Body of pancreas (tissue), 4 donors: Measurements from ENCODE around the gene CROCC2. TPM values are rescaled to one million over a fixed set of nuclear protein-coding genes. Genes with fewer than 3 reads are reported as not detected.
"Not testable (repeated sequence)": the region's sequence is repeated elsewhere in the genome, so short reads cannot be mapped to it uniquely, and the experiment has no call there.

Source experiments
- ATAC-seq: fragments of 150-250 bp; one replicate; pipeline ENCODE4 v1.9.1; 2016
- DNase-seq, 4 donors: peaks; one replicate each; pipeline ENCODE4 v3.0.0-alpha.2; 2019
- H3K27ac ChIP-seq, 4 donors: fragments of 200-600 bp; sonication (generic); 1 replicate in 3 of 4; 2 replicates in 1 of 4; pipeline versions ENCODE4 v1.5.1 to v1.6.1; 2016 to 2019; ENCODE audit warnings: mild to moderate bottlenecking in 1 of 4, mixed read lengths in 1 of 4, moderate library complexity in 1 of 4
- H3K27me3 ChIP-seq, 2 donors: fragments of 200-600 bp; sonication (generic); one replicate each; pipeline ENCODE4 v1.6.0; 2016; ENCODE audit warnings: mild to moderate bottlenecking in 1 of 2
- H3K36me3 ChIP-seq, 2 donors: fragments of 200-600 bp; sonication (generic); replicated peaks in 1 of 2; 2 replicates each; pipeline ENCODE4 v1.5.1; 2016; ENCODE audit warnings: low read depth in 2 of 2; ENCODE audit not compliant: insufficient read depth in 1 of 2
- H3K4me1 ChIP-seq: fragments of 200-600 bp; sonication (generic); one replicate; pipeline ENCODE4 v1.6.0; 2016
- H3K4me3 ChIP-seq, 2 donors: fragments of 200-600 bp; sonication (generic); 1 replicate in 1 of 2; 2 replicates in 1 of 2; pipeline ENCODE4 v1.5.1; 2016 to 2019
- H3K9me3 ChIP-seq, 3 donors: fragments of 200-600 bp; sonication (generic); 1 replicate in 2 of 3; 2 replicates in 1 of 3; pipeline ENCODE4 v1.5.1; 2016
- CTCF ChIP-seq, 7 experiments: fragments of 450-650 bp in 4 of 7; fragments of 200-600 bp in 3 of 7; sonication (generic) in 3 of 7; IDR thresholded peaks; one replicate each; pipeline ENCODE4 v1.5.1; 2016 to 2019; ENCODE audit warnings: antibody characterized with exemption in 7 of 7
- POLR2A ChIP-seq, 3 donors: fragments of 450-650 bp; IDR thresholded peaks; one replicate each; pipeline ENCODE4 v1.6.1; 2016; ENCODE audit warnings: antibody characterized with exemption in 3 of 3, mild to moderate bottlenecking in 2 of 3
- WGBS, 2 donors: methylation state at CpG; one replicate each; pipeline ENCODE4 v1.1.5; 2017; 5-methylcytosine and 5-hydroxymethylcytosine counted together
- intact Hi-C: fragments of 100-400 bp; cut with DNase I; formaldehyde crosslinking; loops from one replicate; pipeline ENCODE4 v1.15.1; 2023
- total RNA-seq, 2 donors: library from RNA; depleted of rRNA; stranded (reverse); fragments of >200 nt; gene quantifications; one replicate each; pipeline ENCODE4 v1.1.0, GENCODE V29; 2016

The CROCC2 gene
- total RNA-seq, 2 donors from 2014 or later = under 0.01 TPM; not detected in 1

- Histone ChIP-seq H3K27ac (no peak overlapping the region), H3K36me3 (no peaks in the 10 kb centered on the region), H3K4me1 (peaks cover 16% of the 10 kb centered on the region), H3K27me3 (no peaks in the 10 kb centered on the region), H3K9me3 (no peaks in the 10 kb centered on the region), H3K4me3 (no peak overlapping the region)
- intact Hi-C loops = no loop called here
- TF ChIP-seq POLR2A (IDR thresholded peaks at IDR 0.05) (no peak), CTCF (IDR thresholded peaks at IDR 0.05) (no peak)
- WGBS, 2 donors = 66 to 71% methylated on average over 6 to 10 of the region's 10 CpGs
- no peak for ATAC-seq
- no peak for DNase-seq
Observed at GRCh38 chr2:240974771-240975572, 68.8 kb downstream of the CROCC2 start.

- DNase-seq, H3K27me3 ChIP-seq, H3K4me3 ChIP-seq, H3K27ac ChIP-seq, H3K9me3 ChIP-seq, intact Hi-C loops, ATAC-seq, H3K36me3 ChIP-seq: not testable (repeated sequence)
- peaks cover 16% of the 10 kb centered on the region for H3K4me1 ChIP-seq
- 61 to 75% methylated on average over 3 to 4 of the region's 4 CpGs for WGBS, 2 donors
Observed at GRCh38 chr2:240975903-240976302, 69.8 kb downstream of the CROCC2 start.

- DNase-seq = no peak
- intact Hi-C loops = loop anchor here (2.0 kb wide), 1 partner anchor 22 kb away; no protein-coding TSS in a partner anchor
- TF ChIP-seq POLR2A (IDR thresholded peaks at IDR 0.05) = no peak
- TF ChIP-seq CTCF (IDR thresholded peaks at IDR 0.05) = no peak
- Histone ChIP-seq H3K4me3 (no peak overlapping the region), H3K36me3 (no peaks in the 10 kb centered on the region), H3K27me3 (no peaks in the 10 kb centered on the region), H3K9me3 (no peaks in the 10 kb centered on the region), H3K27ac (no peak overlapping the region), H3K4me1 (peaks cover 11% of the 10 kb centered on the region)
- 43 to 47% methylated on average over 2 to 4 of the region's 4 CpGs for WGBS, 2 donors
- no peak for ATAC-seq
Observed at GRCh38 chr2:240981280-240981679, 75.1 kb downstream of the CROCC2 start.

- no peak overlapping the region for H3K4me3 ChIP-seq
- intact Hi-C loops = loop anchor here (2.0 kb wide), 1 partner anchor 21 kb away; no protein-coding TSS in a partner anchor
- no peaks in the 10 kb centered on the region for H3K36me3 ChIP-seq
- peak in 3 of 4 donors; percentile 3 to 8 (median 8) for DNase-seq
- H3K27ac ChIP-seq = no peak overlapping the region
- H3K9me3 ChIP-seq = no peaks in the 10 kb centered on the region
- TF ChIP-seq CTCF (IDR thresholded peaks at IDR 0.05) (no peak), POLR2A (IDR thresholded peaks at IDR 0.05) (no peak)
- ATAC-seq = no peak
- H3K27me3 ChIP-seq = no peaks in the 10 kb centered on the region
- peaks cover 19% of the 10 kb centered on the region for H3K4me1 ChIP-seq
- 56 to 77% methylated on average over 13 to 25 of the region's 25 CpGs for WGBS, 2 donors
Observed at GRCh38 chr2:240981871-240982800, 76.0 kb downstream of the CROCC2 start.

- Histone ChIP-seq H3K9me3 (no peaks in the 10 kb centered on the region), H3K27me3 (no peaks in the 10 kb centered on the region), H3K36me3 (no peaks in the 10 kb centered on the region), H3K4me3 (no peak overlapping the region), H3K27ac (no peak overlapping the region), H3K4me1 (peaks cover 26% of the 10 kb centered on the region)
- WGBS, 2 donors = 74 to 85% methylated on average over 6 to 8 of the region's 8 CpGs
- DNase-seq = peak in 1 of 4 donors; percentile 1
- peak in 1 of 3 donors; percentile 8 for TF ChIP-seq POLR2A (IDR thresholded peaks at IDR 0.05)
- TF ChIP-seq CTCF (IDR thresholded peaks at IDR 0.05) = no peak
- ATAC-seq = no peak
- intact Hi-C loops = no loop called here
Observed at GRCh38 chr2:240982821-240983281, 76.7 kb downstream of the CROCC2 start.
